ENCODE measurements around the gene ITPRIP.

DNA sequence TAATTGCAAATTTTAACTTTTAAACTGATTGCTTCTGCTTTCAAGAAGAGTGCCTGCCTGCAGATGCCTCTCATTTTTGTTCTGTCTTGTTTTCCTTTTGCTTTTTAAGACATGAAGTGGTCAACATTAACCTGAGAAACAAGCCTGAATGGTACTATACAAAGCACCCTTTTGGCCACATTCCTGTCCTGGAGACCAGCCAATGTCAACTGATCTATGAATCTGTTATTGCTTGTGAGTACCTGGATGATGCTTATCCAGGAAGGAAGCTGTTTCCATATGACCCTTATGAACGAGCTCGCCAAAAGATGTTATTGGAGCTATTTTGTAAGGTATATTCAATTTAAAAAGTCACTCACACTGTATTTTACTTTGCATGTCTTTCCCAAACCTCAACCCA lies 60.5 kb downstream of the ITPRIP start:
- TF ChIP-seq CTCF (IDR thresholded peaks at IDR 0.05 in 2 of 3, conservative IDR thresholded peaks at IDR 0.05 in 1 of 3; ENCODE audit: borderline replicate concordance in 1 of 3, insufficient read depth in 1 of 3, low read depth in 2 of 3, low read length in 2 of 3), result no peak
- TF ChIP-seq POLR2A (IDR thresholded peaks at IDR 0.05; ENCODE audit: borderline replicate concordance, extremely low read depth, insufficient read depth, insufficient read length), result no peak
- no peak for TF ChIP-seq SIN3A (IDR thresholded peaks at IDR 0.05; ENCODE audit: low read depth)
- no peak for TF ChIP-seq ZNF274 (IDR thresholded peaks at IDR 0.05; ENCODE audit: low read depth, low read length)
- TF ChIP-seq ELF1 (IDR thresholded peaks at IDR 0.05; ENCODE audit: borderline replicate concordance, low read depth), result no peak
- no peak for TF ChIP-seq EZH2 (IDR thresholded peaks at IDR 0.05)

Data from HCT116 (cell line).